ENCODE measurements around the gene NR1H3. TPM values are rescaled to one million over a fixed set of nuclear protein-coding genes. Genes with fewer than 3 reads are reported as not detected.
A peak's percentile ranks its signal among the peaks of the same experiment; 100 is the strongest.

The NR1H3 gene
- total and polyA plus RNA-seq, 10 of the 15 experiments (the other 5 are each of a cell fraction or from before 2014, with no cell fraction given), result 2.6 to 8.9 (median 4.5) TPM

DNA sequence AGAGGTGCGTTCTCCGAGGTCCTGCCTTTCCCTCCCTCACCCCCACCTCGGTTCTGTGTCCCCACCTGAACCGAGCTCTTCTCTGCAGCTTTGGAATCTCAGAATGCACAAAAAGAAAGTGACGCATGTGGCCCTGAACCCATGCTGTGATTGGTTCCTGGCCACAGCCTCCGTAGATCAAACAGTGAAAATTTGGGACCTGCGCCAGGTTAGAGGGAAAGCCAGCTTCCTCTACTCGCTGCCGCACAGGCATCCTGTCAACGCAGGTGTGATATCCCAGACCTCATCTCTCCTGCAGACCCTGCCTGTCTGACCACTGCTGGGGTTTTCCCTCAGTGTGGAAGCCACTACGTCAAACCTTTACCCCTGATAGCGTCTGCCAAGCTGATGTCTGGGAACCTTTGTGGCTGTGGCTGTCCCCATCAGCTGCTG, 23.1 kb upstream of the NR1H3 start:
- no TSS peak for BruUV-seq (replicated peaks)
- in situ Hi-C loops (cut with MboI) (no loop called here), intact Hi-C loops (cut with micrococcal nuclease; ENCODE audit: unreplicated experiment) (no loop called here)
- Histone ChIP-seq H3K27ac (ENCODE audit: control insufficient read depth, insufficient read depth) (no peak overlapping the region), H3K4me2 (ENCODE audit: control insufficient read depth, insufficient read depth) (no peak overlapping the region), H3K36me3 (ENCODE audit: control insufficient read depth in 2 of 2, insufficient read depth in 2 of 2, low read length in 1 of 2) (peaks cover 20 to 27% of the 10 kb centered on the region in 2 experiments), H3K4me3 (no peak overlapping the region), H2AFZ (ENCODE audit: control insufficient read depth, low read depth, low read length) (no peak overlapping the region), H3K27me3 (replicated peaks in 1 of 2; ENCODE audit: control insufficient read depth in 2 of 2, insufficient read depth in 2 of 2, low read length in 1 of 2) (no peaks in the 10 kb centered on the region), H3K79me2 (ENCODE audit: control insufficient read depth, insufficient read depth, low read length) (no peaks in the 10 kb centered on the region), H3K4me1 (ENCODE audit: control insufficient read depth, insufficient read depth, low read length) (no peaks in the 10 kb centered on the region), H3K9ac (ENCODE audit: control insufficient read depth, insufficient read depth, low read length) (no peak overlapping the region), H3K9me3 (replicated peaks; ENCODE audit: control insufficient read depth, insufficient read depth, low read length) (no peaks in the 10 kb centered on the region), H4K20me1 (ENCODE audit: control insufficient read depth, insufficient read depth) (no peaks in the 10 kb centered on the region)
- FAIRE-seq (no peak), ATAC-seq (no peak), DNase-seq (ENCODE audit: low read depth, low spot score) (no peak)
- ChIA-PET RAD21 (ENCODE audit: unreplicated experiment) (interaction anchor here (1.4 kb wide), 1 partner anchor 24 kb away, joined by 3 read pairs; no protein-coding TSS in a partner anchor), CTCF (interaction anchor here (1.0 to 5.8 kb wide), 7 partner anchors 14 to 178 kb away, joined by 3 to 22 read pairs (median 7); partner anchors contain the start of genes ACP2 and DDB2), SMC1A (ENCODE audit: uncharacterized antibody, unreplicated experiment) (interaction anchor here (1.3 kb wide), 1 partner anchor 25 kb away, joined by 4 read pairs; no protein-coding TSS in a partner anchor), POLR2A (interaction anchor here (0.6 to 1.0 kb wide), 2 partner anchors 14 to 299 kb away, joined by 3 to 4 read pairs; partner anchors contain the start of gene ACP2)
- WGBS (ENCODE audit: insufficient coverage, insufficient replicate concordance, low lambda C conversion rate, missing lambda C conversion rate), result 98% methylated on average over 12 of the region's 12 CpGs
- TF ChIP-seq, protein P1, sequence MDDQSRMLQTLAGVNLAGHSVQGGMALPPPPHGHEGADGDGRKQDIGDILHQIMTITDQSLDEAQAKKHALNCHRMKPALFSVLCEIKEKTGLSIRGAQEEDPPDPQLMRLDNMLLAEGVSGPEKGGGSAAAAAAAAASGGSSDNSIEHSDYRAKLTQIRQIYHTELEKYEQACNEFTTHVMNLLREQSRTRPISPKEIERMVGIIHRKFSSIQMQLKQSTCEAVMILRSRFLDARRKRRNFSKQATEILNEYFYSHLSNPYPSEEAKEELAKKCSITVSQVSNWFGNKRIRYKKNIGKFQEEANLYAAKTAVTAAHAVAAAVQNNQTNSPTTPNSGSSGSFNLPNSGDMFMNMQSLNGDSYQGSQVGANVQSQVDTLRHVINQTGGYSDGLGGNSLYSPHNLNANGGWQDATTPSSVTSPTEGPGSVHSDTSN (IDR thresholded peaks at IDR 0.05; ENCODE audit: insufficient replicate concordance, low read depth, low read length), result no peak
- TF ChIP-seq POLR2A (IDR thresholded peaks at IDR 0.05; ENCODE audit: low read depth, low read length), result peak; percentile 61

GRCh38 chr11:47235163-47235562, 22.6 kb upstream of the NR1H3 start:
- DNase-seq (ENCODE audit: low read depth, low spot score) (no peak), FAIRE-seq (no peak), ATAC-seq (no peak)
- Histone ChIP-seq H3K4me2 (ENCODE audit: control insufficient read depth, insufficient read depth) (no peak overlapping the region), H3K9me3 (replicated peaks; ENCODE audit: control insufficient read depth, insufficient read depth, low read length) (no peaks in the 10 kb centered on the region), H3K27me3 (replicated peaks in 1 of 2; ENCODE audit: control insufficient read depth in 2 of 2, insufficient read depth in 2 of 2, low read length in 1 of 2) (no peaks in the 10 kb centered on the region), H3K4me3 (no peak overlapping the region), H3K79me2 (ENCODE audit: control insufficient read depth, insufficient read depth, low read length) (no peaks in the 10 kb centered on the region), H3K36me3 (ENCODE audit: control insufficient read depth in 2 of 2, insufficient read depth in 2 of 2, low read length in 1 of 2) (peaks cover 24 to 31% of the 10 kb centered on the region in 2 experiments), H3K27ac (ENCODE audit: control insufficient read depth, insufficient read depth) (no peak overlapping the region), H3K9ac (ENCODE audit: control insufficient read depth, insufficient read depth, low read length) (no peak overlapping the region), H4K20me1 (ENCODE audit: control insufficient read depth, insufficient read depth) (0 out of 2 replicates have a peak, but pooled peaks cover 3% of the 10 kb centered on the region), H2AFZ (ENCODE audit: control insufficient read depth, low read depth, low read length) (no peak overlapping the region), H3K4me1 (ENCODE audit: control insufficient read depth, insufficient read depth, low read length) (no peaks in the 10 kb centered on the region)
- ChIA-PET CTCF (interaction anchor here (0.8 to 5.8 kb wide), 8 partner anchors 12 to 177 kb away, joined by 3 to 22 read pairs (median 6); partner anchors contain the start of genes ACP2, DDB2 and NR1H3), RAD21 (ENCODE audit: unreplicated experiment) (interaction anchor here (0.9 to 1.3 kb wide), 2 partner anchors 13 to 177 kb away, joined by 3 to 4 read pairs; no protein-coding TSS in a partner anchor), POLR2A (interaction anchor here (0.6 to 1.0 kb wide), 2 partner anchors 14 to 298 kb away, joined by 3 to 4 read pairs; partner anchors contain the start of gene ACP2), SMC1A (ENCODE audit: uncharacterized antibody, unreplicated experiment) (interaction anchor here (1.3 kb wide), 1 partner anchor 24 kb away, joined by 4 read pairs; no protein-coding TSS in a partner anchor)
- in situ Hi-C loops (cut with MboI), result no loop called here
- no TSS peak for BruUV-seq (replicated peaks)
- 97% methylated on average over 12 of the region's 12 CpGs for WGBS (ENCODE audit: insufficient coverage, insufficient replicate concordance, low lambda C conversion rate, missing lambda C conversion rate)
- TF ChIP-seq ATF7 (IDR thresholded peaks at IDR 0.05; ENCODE audit: low read depth) (no peak), POLR2A (IDR thresholded peaks at IDR 0.05; ENCODE audit: low read depth, low read length) (peak; percentile 53)
- intact Hi-C loops (cut with micrococcal nuclease; ENCODE audit: unreplicated experiment), result no loop called here

Data from GM12878 (cell line).